HG03575 (cell line): ENCODE results near the gene ATG4B.

Experiments used
- ATAC-seq: cut with Tn5 transposase; IDR thresholded peaks from one replicate; pipeline ENCODE4 v1.9.1; 2021; ENCODE audit not compliant: unreplicated experiment, insufficient number of reproducible peaks, low FRiP score; ENCODE audit errors: extremely low read depth

ATG4B gene

GRCh38 chr2:241720099-241720498, 82.6 kb downstream of the ATG4B start:
- no peak for ATAC-seq

GRCh38 chr2:241720560-241720959, 83.1 kb downstream of the ATG4B start:
- ATAC-seq, result no peak

- ATAC-seq, result no peak
Measured at GRCh38 chr2:241721852-241722251, 84.4 kb downstream of the ATG4B start.

- no peak for ATAC-seq
Measured at GRCh38 chr2:241722896-241723454, 85.5 kb downstream of the ATG4B start.
